Activated naive CD4-positive, alpha-beta T cell treated with anti-CD3 and anti-CD28 coated beads, Interleukin-2, amount 10 ng/mL, durations not matched to agents 7 days and 5 days (primary cell): ENCODE measurements around the gene SEMA7A.

Experiments used
- CTCF ChIA-PET: fragments of 350-600 bp; sonication (Branson Sonifier 250); formaldehyde crosslinking; loops from one replicate; lab custom pipeline; 2021; ENCODE audit warnings: antibody characterized with exemption; lab: Charles Lee
- DNase-seq: peaks from one replicate; pipeline ENCODE4 v3.0.0-alpha.2; 2020
- H3K27ac Mint-ChIP-seq: one replicate; pipeline ENCODE4 v1.8.0; 2021; ENCODE audit warnings: mild to moderate bottlenecking, moderate library complexity, mixed read lengths
- H3K27me3 Mint-ChIP-seq: one replicate; pipeline ENCODE4 v1.8.0; 2021; ENCODE audit warnings: mild to moderate bottlenecking, mixed read lengths
- H3K36me3 Mint-ChIP-seq: one replicate; pipeline ENCODE4 v1.8.0; 2021; ENCODE audit warnings: mixed read lengths
- H3K4me1 Mint-ChIP-seq: one replicate; pipeline ENCODE4 v1.8.0; 2021; ENCODE audit warnings: mixed read lengths
- H3K4me3 Mint-ChIP-seq: one replicate; pipeline ENCODE4 v1.8.0; 2021; ENCODE audit warnings: mild to moderate bottlenecking, moderate library complexity, mixed read lengths
- H3K9me3 Mint-ChIP-seq: one replicate; pipeline ENCODE4 v1.8.0; 2021; ENCODE audit warnings: mixed read lengths

The SEMA7A gene

DNA sequence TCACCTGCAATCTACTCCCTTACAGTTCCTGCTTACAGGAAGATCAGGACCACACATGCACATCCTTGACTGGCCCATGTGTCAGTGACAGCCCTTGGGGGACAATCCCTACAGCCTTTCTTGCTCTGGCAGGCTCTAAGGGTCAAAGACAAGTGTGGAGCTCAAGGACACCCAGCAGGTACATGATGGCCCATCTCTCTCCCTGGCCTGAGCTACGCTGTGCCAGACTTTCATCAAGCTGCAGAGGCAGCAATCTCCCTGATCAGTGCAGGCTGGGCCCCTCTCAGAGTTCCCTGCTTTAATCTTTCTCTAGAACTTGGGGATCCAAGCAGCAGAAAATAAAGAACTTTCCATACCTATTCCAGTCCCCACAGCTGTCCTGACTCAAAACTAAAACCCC is 2.6 kb downstream of the SEMA7A start:
- Mint-ChIP-seq H3K27me3 (peaks cover 22% of the 10 kb centered on the region), H3K4me1 (peaks cover 46% of the 10 kb centered on the region), H3K27ac (peak overlapping the region; percentile 7), H3K4me3 (no peak overlapping the region), H3K36me3 (no peaks in the 10 kb centered on the region), H3K9me3 (no peaks in the 10 kb centered on the region)
- CTCF ChIA-PET: interaction anchor here (0.8 to 2.2 kb wide), 5 partner anchors 17 to 55 kb away, joined by 3 to 17 read pairs (median 3); no protein-coding TSS in a partner anchor
- DNase-seq: no peak

DNA sequence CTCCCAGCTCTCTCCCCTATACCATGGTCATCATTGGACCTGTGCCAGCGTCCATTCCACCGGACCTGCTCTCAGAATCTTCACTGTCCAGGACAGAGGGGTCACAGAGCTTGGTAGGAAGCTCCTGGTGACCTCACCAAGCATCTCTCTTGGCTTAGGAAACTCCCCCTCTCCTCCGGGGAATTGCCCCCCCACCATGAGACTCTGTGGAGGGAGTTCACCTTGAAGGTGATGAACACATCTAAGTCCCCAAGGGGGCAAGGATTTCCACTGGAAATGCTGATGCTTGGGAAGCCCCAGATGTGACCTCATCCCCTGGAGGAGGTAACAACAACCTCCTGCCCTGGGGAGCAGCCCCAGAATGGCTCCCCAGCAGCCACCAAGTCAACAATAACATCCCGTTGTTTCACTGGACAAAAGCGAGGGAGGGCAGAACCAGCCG is 3.2 kb downstream of the SEMA7A start:
- no peak for DNase-seq
- no peaks in the 10 kb centered on the region for H3K36me3 Mint-ChIP-seq
- H3K4me1 Mint-ChIP-seq: peaks cover 49% of the 10 kb centered on the region

DNA sequence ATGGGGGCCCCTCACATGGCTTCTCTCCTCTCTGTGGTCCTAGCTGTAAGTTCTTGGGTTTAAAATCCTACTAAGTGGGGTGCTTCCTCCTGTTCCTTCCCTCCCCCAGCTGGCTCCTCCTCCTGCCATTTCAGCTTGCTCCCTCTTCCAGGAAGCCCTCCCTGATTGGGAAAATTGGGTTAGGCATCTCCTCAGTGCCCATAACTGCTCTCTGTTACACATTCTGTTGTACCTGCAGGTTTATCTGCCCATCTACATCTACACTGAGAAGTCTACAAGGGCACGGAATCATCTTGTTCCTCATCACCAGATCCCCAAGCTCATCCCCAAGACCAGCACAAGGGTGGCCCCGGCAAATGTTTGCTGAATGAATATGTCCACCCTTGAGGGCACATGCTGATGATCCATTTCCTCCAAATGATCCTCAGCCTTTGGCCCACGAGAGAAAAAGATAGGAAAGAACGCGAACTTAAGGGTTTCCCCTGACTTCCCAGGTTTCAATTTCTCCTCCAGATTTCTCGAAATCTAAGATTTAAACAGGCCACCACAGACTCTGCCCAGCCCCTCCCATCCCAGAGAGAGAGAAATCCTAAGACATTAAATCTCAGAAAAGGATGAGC is 3.9 kb downstream of the SEMA7A start:
- Mint-ChIP-seq H3K4me3 (no peak overlapping the region), H3K27ac (no peak overlapping the region), H3K27me3 (peaks cover 22% of the 10 kb centered on the region), H3K4me1 (peaks cover 47% of the 10 kb centered on the region), H3K36me3 (no peaks in the 10 kb centered on the region), H3K9me3 (no peaks in the 10 kb centered on the region)
- CTCF ChIA-PET: interaction anchor here (0.7 kb wide), 1 partner anchor 8 kb away, joined by 3 read pairs; no protein-coding TSS in a partner anchor
- no peak for DNase-seq

More for the DNA sequence above, 3.2 kb downstream of the SEMA7A start:
- H3K27me3 Mint-ChIP-seq: peaks cover 22% of the 10 kb centered on the region
- H3K4me3 Mint-ChIP-seq: no peak overlapping the region
- no peak overlapping the region for H3K27ac Mint-ChIP-seq
- no peaks in the 10 kb centered on the region for H3K9me3 Mint-ChIP-seq
- CTCF ChIA-PET: interaction anchor here (0.7 to 2.2 kb wide), 4 partner anchors 8 to 55 kb away, joined by 3 to 17 read pairs (median 4); no protein-coding TSS in a partner anchor

DNA sequence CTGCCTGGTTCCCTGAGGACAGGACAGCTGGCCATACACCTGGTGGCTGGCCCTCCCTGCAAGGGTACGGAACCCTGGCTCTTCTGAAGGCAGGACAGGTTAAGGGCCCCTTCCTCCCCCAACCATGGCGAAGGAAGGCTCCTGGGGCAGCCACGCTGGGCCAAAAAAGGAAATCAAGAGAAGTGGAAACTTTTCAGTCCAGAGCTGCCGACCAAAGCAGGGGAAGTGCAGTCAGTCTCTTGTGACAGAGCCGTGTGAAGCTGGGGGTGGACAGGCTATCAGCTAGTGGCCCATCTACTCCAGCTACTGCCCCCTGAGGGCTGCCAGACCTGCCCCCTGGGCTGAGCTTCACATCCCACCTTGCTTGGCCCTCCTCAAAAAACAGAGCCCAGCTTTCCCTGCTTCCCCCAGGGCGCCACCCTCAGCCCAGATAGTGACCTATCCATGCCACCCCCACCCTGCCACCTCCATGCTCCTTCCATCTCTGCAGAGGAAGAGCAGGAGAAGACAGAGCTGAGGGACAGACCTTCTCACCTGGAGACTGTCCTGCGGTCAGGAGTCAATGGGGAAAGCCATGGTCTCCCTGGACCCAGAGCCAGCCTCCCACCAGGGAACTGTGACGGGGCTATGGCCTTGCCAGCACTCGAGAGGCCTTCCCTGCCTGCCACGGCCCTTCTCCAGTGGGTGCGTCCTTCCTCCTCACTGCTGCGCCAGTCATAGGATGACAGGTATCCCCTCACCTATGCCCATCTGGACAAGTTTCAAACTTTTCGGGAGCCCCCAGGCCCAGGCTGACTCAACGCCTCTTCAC is 4.6 kb downstream of the SEMA7A start:
- H3K4me1 Mint-ChIP-seq: peaks cover 40% of the 10 kb centered on the region
- H3K9me3 Mint-ChIP-seq: no peaks in the 10 kb centered on the region
- no peak overlapping the region for H3K27ac Mint-ChIP-seq
- CTCF ChIA-PET: interaction anchor here (1.0 to 2.3 kb wide), 2 partner anchors 45 to 47 kb away, joined by 4 to 9 read pairs; no protein-coding TSS in a partner anchor
- no peaks in the 10 kb centered on the region for H3K36me3 Mint-ChIP-seq
- H3K27me3 Mint-ChIP-seq: peaks cover 22% of the 10 kb centered on the region
- DNase-seq: no peak
- no peak overlapping the region for H3K4me3 Mint-ChIP-seq

GRCh38 chr15:74428442-74428787 is 5.3 kb downstream of the SEMA7A start:
- H3K4me1 Mint-ChIP-seq: peaks cover 37% of the 10 kb centered on the region
- CTCF ChIA-PET: interaction anchor here (0.9 to 2.3 kb wide), 4 partner anchors 11 to 61 kb away, joined by 3 to 9 read pairs (median 4); no protein-coding TSS in a partner anchor
- peak overlapping the region; percentile 20 for H3K27ac Mint-ChIP-seq
- no peak for DNase-seq
- H3K4me3 Mint-ChIP-seq: no peak overlapping the region
- peaks cover 22% of the 10 kb centered on the region for H3K27me3 Mint-ChIP-seq
- no peaks in the 10 kb centered on the region for H3K36me3 Mint-ChIP-seq
- H3K9me3 Mint-ChIP-seq: no peaks in the 10 kb centered on the region

- peaks cover 37% of the 10 kb centered on the region for H3K4me1 Mint-ChIP-seq
- no peak for DNase-seq
- peaks cover 21% of the 10 kb centered on the region for H3K27me3 Mint-ChIP-seq
- no peaks in the 10 kb centered on the region for H3K9me3 Mint-ChIP-seq
- no peak overlapping the region for H3K4me3 Mint-ChIP-seq
- peak overlapping the region; percentile 66 for H3K27ac Mint-ChIP-seq
- CTCF ChIA-PET: interaction anchor here (0.6 to 2.3 kb wide), 4 partner anchors 12 to 411 kb away, joined by 3 to 9 read pairs (median 3); no protein-coding TSS in a partner anchor
- H3K36me3 Mint-ChIP-seq: no peaks in the 10 kb centered on the region
Observed at GRCh38 chr15:74427607-74428441, 5.9 kb downstream of the SEMA7A start.

GRCh38 chr15:74426404-74427281 is 7.1 kb downstream of the SEMA7A start:
- no peak for DNase-seq
- no peak overlapping the region for H3K4me3 Mint-ChIP-seq
- no peaks in the 10 kb centered on the region for H3K9me3 Mint-ChIP-seq
- CTCF ChIA-PET: interaction anchor here (0.6 to 2.3 kb wide), 2 partner anchors 44 to 409 kb away, joined by 3 to 9 read pairs; no protein-coding TSS in a partner anchor
- peaks cover 25% of the 10 kb centered on the region for H3K4me1 Mint-ChIP-seq
- H3K36me3 Mint-ChIP-seq: no peaks in the 10 kb centered on the region
- no peak overlapping the region for H3K27ac Mint-ChIP-seq
- H3K27me3 Mint-ChIP-seq: peaks cover 10% of the 10 kb centered on the region

DNA sequence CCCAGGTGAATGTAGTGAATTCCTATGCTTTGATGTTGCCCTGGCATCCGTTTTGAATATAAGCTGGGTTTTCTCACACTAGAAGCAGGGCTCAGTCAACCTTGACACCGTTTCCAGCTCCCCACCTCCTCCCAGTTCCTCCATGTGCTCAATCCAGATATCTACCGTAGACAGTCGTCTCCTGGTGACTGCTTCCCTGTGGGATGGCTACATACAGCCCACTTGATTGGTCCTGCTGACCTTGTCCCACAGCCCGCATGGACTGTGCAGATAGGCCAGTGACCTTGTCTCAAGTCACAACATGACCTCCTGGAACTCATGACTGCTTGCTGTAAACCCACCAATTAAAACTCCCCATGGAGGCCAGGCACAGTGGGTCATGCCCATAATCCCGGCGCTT is 8.1 kb downstream of the SEMA7A start:
- no peaks in the 10 kb centered on the region for H3K27me3 Mint-ChIP-seq
- DNase-seq: no peak
- no peak overlapping the region for H3K4me3 Mint-ChIP-seq
- no peaks in the 10 kb centered on the region for H3K9me3 Mint-ChIP-seq
- no peak overlapping the region for H3K27ac Mint-ChIP-seq
- H3K4me1 Mint-ChIP-seq: peaks cover 20% of the 10 kb centered on the region
- no peaks in the 10 kb centered on the region for H3K36me3 Mint-ChIP-seq
- CTCF ChIA-PET: interaction anchor here (1.2 kb wide), 1 partner anchor 43 kb away, joined by 3 read pairs; no protein-coding TSS in a partner anchor

DNA sequence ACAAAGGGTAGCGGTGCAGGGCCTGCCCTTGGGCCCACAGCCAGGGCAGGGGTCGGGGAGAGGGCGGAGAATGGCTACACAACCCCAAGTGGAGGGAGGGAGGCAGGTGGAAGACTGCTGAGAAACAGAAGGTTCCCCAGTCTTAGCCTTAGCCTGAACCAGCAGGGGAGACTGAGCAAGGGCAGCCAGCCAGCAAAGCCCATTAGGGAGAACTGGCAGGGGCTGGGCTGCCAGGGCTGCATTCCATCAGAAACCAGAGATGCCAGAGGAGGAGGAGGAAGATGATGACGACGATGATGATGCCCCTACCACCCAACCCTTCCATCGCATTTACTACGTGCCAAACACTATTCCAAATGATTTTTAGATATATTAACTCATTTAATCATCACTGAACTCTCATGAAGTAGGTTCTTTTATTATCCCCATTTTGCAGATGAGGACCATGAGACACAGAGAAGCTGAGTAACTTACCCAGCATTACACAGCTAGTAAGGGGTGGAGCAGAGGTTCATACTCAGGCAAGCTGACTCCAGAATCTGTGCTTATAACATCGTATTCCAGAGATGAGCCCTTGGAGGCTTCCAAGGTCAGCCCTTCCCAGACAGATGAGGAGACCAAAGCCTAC is 8.7 kb downstream of the SEMA7A start:
- no peaks in the 10 kb centered on the region for H3K27me3 Mint-ChIP-seq
- H3K4me3 Mint-ChIP-seq: no peak overlapping the region
- CTCF ChIA-PET: interaction anchor here (1.2 kb wide), 1 partner anchor 43 kb away, joined by 3 read pairs; no protein-coding TSS in a partner anchor
- H3K27ac Mint-ChIP-seq: no peak overlapping the region
- DNase-seq: no peak
- no peaks in the 10 kb centered on the region for H3K9me3 Mint-ChIP-seq
- H3K36me3 Mint-ChIP-seq: no peaks in the 10 kb centered on the region
- H3K4me1 Mint-ChIP-seq: peaks cover 21% of the 10 kb centered on the region

DNA sequence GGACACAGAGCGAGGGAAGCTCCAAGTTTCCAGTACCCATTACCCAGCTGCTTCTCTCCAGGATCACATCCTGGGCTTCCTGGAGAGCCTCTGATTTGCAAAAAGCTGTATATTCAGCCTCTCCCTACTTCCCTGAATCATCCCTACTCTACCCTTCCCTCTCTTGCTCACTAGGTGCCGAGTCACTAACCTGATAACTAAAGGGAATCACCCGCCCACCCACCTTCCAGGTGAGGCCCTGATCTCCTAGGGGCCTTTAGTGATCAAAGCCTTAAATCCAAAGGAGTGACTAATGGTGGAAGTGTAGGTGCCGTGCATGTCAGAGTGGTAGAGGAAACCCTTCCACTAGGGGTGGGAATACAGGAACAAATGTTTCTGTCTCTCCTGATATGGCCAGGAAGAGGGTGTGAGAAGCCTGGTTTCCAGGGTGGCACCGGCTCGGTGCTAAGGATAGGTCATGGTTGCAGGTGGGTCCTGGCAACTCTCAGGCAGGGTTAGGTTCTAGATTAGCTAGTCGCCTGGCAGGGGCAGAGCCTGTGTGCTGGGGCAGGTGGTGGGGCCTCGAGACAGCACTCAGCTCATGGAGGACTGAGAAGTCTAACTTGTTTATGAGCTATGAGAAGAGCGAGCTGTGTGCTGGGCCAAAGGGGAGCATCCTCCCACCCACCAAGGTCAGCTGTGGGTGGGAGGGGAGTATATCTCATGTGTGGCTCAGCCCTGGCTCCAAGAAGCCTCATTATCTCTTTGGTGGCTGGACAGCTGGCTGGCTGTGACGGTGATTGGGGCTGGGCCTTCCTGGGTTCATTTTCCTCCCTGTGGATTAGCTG is 10.1 kb downstream of the SEMA7A start:
- H3K4me1 Mint-ChIP-seq: peaks cover 17% of the 10 kb centered on the region
- no peak overlapping the region for H3K27ac Mint-ChIP-seq
- no peaks in the 10 kb centered on the region for H3K36me3 Mint-ChIP-seq
- DNase-seq: no peak
- no peaks in the 10 kb centered on the region for H3K27me3 Mint-ChIP-seq
- H3K9me3 Mint-ChIP-seq: no peaks in the 10 kb centered on the region
- H3K4me3 Mint-ChIP-seq: no peak overlapping the region
- CTCF ChIA-PET: interaction anchor here (0.6 kb wide), 1 partner anchor 47 kb away, joined by 3 read pairs; no protein-coding TSS in a partner anchor

- Mint-ChIP-seq H3K4me3 (no peak overlapping the region), H3K27ac (no peak overlapping the region), H3K4me1 (peaks cover 14% of the 10 kb centered on the region), H3K36me3 (no peaks in the 10 kb centered on the region), H3K27me3 (no peaks in the 10 kb centered on the region), H3K9me3 (no peaks in the 10 kb centered on the region)
- CTCF ChIA-PET: no interaction called here
- DNase-seq: no peak
Observed at GRCh38 chr15:74422652-74423430, 10.9 kb downstream of the SEMA7A start.
